Fibroblast of lung (primary cell): ENCODE measurements around the gene BAZ2B.

Experiments
- CTCF ChIP-seq, 2 donors: IDR thresholded peaks in 1 of 2; conservative IDR thresholded peaks in 1 of 2; 1 replicate in 1 of 2; 2 replicates in 1 of 2; pipeline ENCODE4 v1.5.1; 2011 to 2012; ENCODE audit warnings: low read length in 2 of 2, control low read depth in 1 of 2, inconsistent platforms in 1 of 2, low read depth in 1 of 2, mild to moderate bottlenecking in 1 of 2
- EZH2 ChIP-seq: IDR thresholded peaks from 2 replicates; pipeline ENCODE4 v1.5.1; 2012; ENCODE audit warnings: low read length, control low read depth, mild to moderate bottlenecking; ENCODE audit errors: missing control alignments

GRCh38 chr2:159427048-159427447, 189.3 kb downstream of the BAZ2B start:
- TF ChIP-seq EZH2 (no peak), CTCF (conservative IDR thresholded peaks at IDR 0.05 in 1 of 2, IDR thresholded peaks at IDR 0.05 in 1 of 2; ENCODE audit: low read depth in 1 of 2, low read length in 2 of 2) (no peak)
